SH-SY5Y (cell line): ENCODE measurements around the gene AGPAT3.

Experiments used
- GATA2 ChIP-seq: IDR thresholded peaks from 2 replicates; pipeline ENCODE4 v1.6.1; 2011; ENCODE audit warnings: mild to moderate bottlenecking, low read depth, low read length
- GATA3 ChIP-seq: IDR thresholded peaks from 2 replicates; pipeline ENCODE4 v1.6.1; 2011; ENCODE audit warnings: low read depth, mild to moderate bottlenecking, low read length, moderate library complexity

GRCh38 chr21:43933199-43933598 lies 68.2 kb downstream of the AGPAT3 start:
- TF ChIP-seq GATA2 (no peak), GATA3 (no peak)
